Trophoblast cell (in vitro differentiated cells and primary cell): ENCODE data around the gene IFNA14.
"Not testable (repeated sequence)": the region's sequence is repeated elsewhere in the genome, so short reads cannot be mapped to it uniquely, and the experiment has no call there.

Experiments used
- DNase-seq, 2 donors: peaks; one replicate each; pipeline ENCODE4 v3.0.0-alpha.2; 2016
- H2AFZ ChIP-seq: 2 replicates; pipeline ENCODE4 v1.6.1; 2013; ENCODE audit warnings: low read length, moderate library complexity, mild to moderate bottlenecking; ENCODE audit not compliant: insufficient read depth, poor library complexity
- H2AK5ac ChIP-seq: 2 replicates; pipeline ENCODE4 v1.6.1; 2013; ENCODE audit warnings: mild to moderate bottlenecking, low read length
- H2BK120ac ChIP-seq: 2 replicates; pipeline ENCODE4 v1.6.1; 2013; ENCODE audit warnings: low read length, mild to moderate bottlenecking, moderate library complexity; ENCODE audit not compliant: insufficient read depth, poor library complexity
- H2BK12ac ChIP-seq: 2 replicates; pipeline ENCODE4 v1.6.1; 2013; ENCODE audit warnings: mild to moderate bottlenecking, low read length, moderate library complexity
- H2BK5ac ChIP-seq: 2 replicates; pipeline ENCODE4 v1.6.1; 2013; ENCODE audit warnings: low read length, low read depth, moderate library complexity, mild to moderate bottlenecking; ENCODE audit not compliant: poor library complexity
- H3K14ac ChIP-seq: 2 replicates; pipeline ENCODE4 v1.6.1; 2013; ENCODE audit warnings: mild to moderate bottlenecking, low read length
- H3K18ac ChIP-seq: 2 replicates; pipeline ENCODE4 v1.6.1; 2013; ENCODE audit warnings: mild to moderate bottlenecking, low read length
- H3K23ac ChIP-seq: 2 replicates; pipeline ENCODE4 v1.6.1; 2013; ENCODE audit warnings: low read length
- H3K27ac ChIP-seq: 2 replicates; pipeline ENCODE4 v1.5.1; 2013; ENCODE audit warnings: low read depth, mild to moderate bottlenecking, inconsistent platforms, low read length, moderate library complexity
- H3K27me3 ChIP-seq: 2 replicates; pipeline ENCODE4 v1.6.1; 2013; ENCODE audit warnings: inconsistent platforms, mild to moderate bottlenecking, low read length, moderate library complexity; ENCODE audit not compliant: insufficient read depth
- H3K36me3 ChIP-seq, 2 experiments: 1 replicate in 1 of 2; 2 replicates in 1 of 2; pipeline ENCODE4 v1.6.1; 2013; ENCODE audit warnings: low read length in 2 of 2, mild to moderate bottlenecking in 2 of 2, moderate library complexity in 1 of 2; ENCODE audit not compliant: insufficient read depth in 2 of 2, control insufficient read depth in 1 of 2
- H3K4ac ChIP-seq: 2 replicates; pipeline ENCODE4 v1.6.1; 2013; ENCODE audit warnings: low read depth, mild to moderate bottlenecking, low read length, moderate library complexity
- H3K4me1 ChIP-seq, 2 experiments: 1 replicate in 1 of 2; 2 replicates in 1 of 2; pipeline ENCODE4 v1.6.1; 2013; ENCODE audit warnings: low read length in 2 of 2, mild to moderate bottlenecking in 2 of 2, moderate library complexity in 1 of 2; ENCODE audit not compliant: insufficient read depth in 2 of 2, control insufficient read depth in 1 of 2
- H3K4me2 ChIP-seq: 2 replicates; pipeline ENCODE4 v1.6.1; 2013; ENCODE audit warnings: inconsistent platforms, mild to moderate bottlenecking, low read length, moderate library complexity
- H3K4me3 ChIP-seq: 2 replicates; pipeline ENCODE4 v1.5.1; 2013; ENCODE audit warnings: mild to moderate bottlenecking, low read depth, low read length, inconsistent platforms
- H3K79me1 ChIP-seq: one replicate; pipeline ENCODE4 v1.6.1; 2013; ENCODE audit warnings: low read length
- H3K79me2 ChIP-seq: 2 replicates; pipeline ENCODE4 v1.6.1; 2013; ENCODE audit warnings: low read length, mild to moderate bottlenecking; ENCODE audit not compliant: control insufficient read depth, insufficient read depth, poor library complexity
- H3K9ac ChIP-seq: 2 replicates; pipeline ENCODE4 v1.6.1; 2013; ENCODE audit warnings: mild to moderate bottlenecking, low read length
- H3K9me3 ChIP-seq: 2 replicates; pipeline ENCODE4 v1.6.1; 2013; ENCODE audit warnings: low read depth, mild to moderate bottlenecking, control low read depth, inconsistent platforms, low read length; ENCODE audit not compliant: insufficient read depth
- H4K12ac ChIP-seq: 2 replicates; pipeline ENCODE4 v1.6.1; 2013; ENCODE audit warnings: low read depth, mild to moderate bottlenecking, low read length, moderate library complexity
- H4K8ac ChIP-seq: 2 replicates; pipeline ENCODE4 v1.6.1; 2013; ENCODE audit warnings: low read depth, mild to moderate bottlenecking, low read length, moderate library complexity
- H4K91ac ChIP-seq: one replicate; pipeline ENCODE4 v1.6.1; 2013; ENCODE audit warnings: low read depth, mild to moderate bottlenecking, low read length, moderate library complexity
- WGBS: extraction: QIAGEN DNeasy Blood & Tissue Kit; methylation state at CpG from one replicate; pipeline ENCODE4 v1.1.7; 2013; ENCODE audit warnings: missing lambda C conversion rate; ENCODE audit not compliant: insufficient read length, insufficient coverage; ENCODE audit errors: extremely low coverage; 5-methylcytosine and 5-hydroxymethylcytosine counted together

The IFNA14 gene

GRCh38 chr9:21251190-21251589 lies 11.4 kb upstream of the IFNA14 start:
- Histone ChIP-seq H3K18ac (no peak overlapping the region), H2BK5ac (no peak overlapping the region), H3K23ac (no peak overlapping the region), H4K91ac (no peak overlapping the region), H2BK12ac (no peak overlapping the region), H3K4ac (no peak overlapping the region), H4K12ac (no peak overlapping the region), H2AK5ac (no peak overlapping the region), H4K8ac (no peak overlapping the region), H3K27ac (no peak overlapping the region), H3K14ac (no peak overlapping the region), H3K79me2 (no peaks in the 10 kb centered on the region), H3K27me3 (no peaks in the 10 kb centered on the region), H3K79me1 (no peaks in the 10 kb centered on the region), H3K4me1 (peaks cover 0 to 7% of the 10 kb centered on the region in 2 experiments), H3K9me3 (no peaks in the 10 kb centered on the region), H2BK120ac (no peak overlapping the region), H3K4me3 (no peak overlapping the region), H3K4me2 (no peak overlapping the region), H2AFZ (no peak overlapping the region), H3K9ac (no peak overlapping the region), H3K36me3 (no peaks in the 10 kb centered on the region)
- WGBS = no CpG with 5 or more reads among the region's 1 CpG
- no peak for DNase-seq

- H3K36me3 ChIP-seq = no peaks in the 10 kb centered on the region
- no peak overlapping the region for H4K12ac ChIP-seq
- no peak overlapping the region for H3K4ac ChIP-seq
- H3K79me2 ChIP-seq = no peaks in the 10 kb centered on the region
- H3K23ac ChIP-seq = no peak overlapping the region
- no peak overlapping the region for H3K14ac ChIP-seq
- H2AK5ac ChIP-seq = no peak overlapping the region
- DNase-seq = no peak
- no peak overlapping the region for H3K4me2 ChIP-seq
- H2BK5ac ChIP-seq = no peak overlapping the region
- no peak overlapping the region for H2BK12ac ChIP-seq
- H3K18ac ChIP-seq = no peak overlapping the region
- no peak overlapping the region for H4K91ac ChIP-seq
- no peaks in the 10 kb centered on the region for H3K27me3 ChIP-seq
- no peak overlapping the region for H3K9ac ChIP-seq
- H3K4me3 ChIP-seq = no peak overlapping the region
- no peak overlapping the region for H2BK120ac ChIP-seq
- H4K8ac ChIP-seq = no peak overlapping the region
- H2AFZ ChIP-seq = no peak overlapping the region
- no peak overlapping the region for H3K27ac ChIP-seq
- H3K79me1 ChIP-seq = no peaks in the 10 kb centered on the region
- no peaks in the 10 kb centered on the region for H3K4me1 ChIP-seq
- WGBS = no CpG with 5 or more reads among the region's 2 CpGs
- H3K9me3 ChIP-seq = no peaks in the 10 kb centered on the region
Observed at GRCh38 chr9:21244836-21245235, 5.0 kb upstream of the IFNA14 start.

DNA sequence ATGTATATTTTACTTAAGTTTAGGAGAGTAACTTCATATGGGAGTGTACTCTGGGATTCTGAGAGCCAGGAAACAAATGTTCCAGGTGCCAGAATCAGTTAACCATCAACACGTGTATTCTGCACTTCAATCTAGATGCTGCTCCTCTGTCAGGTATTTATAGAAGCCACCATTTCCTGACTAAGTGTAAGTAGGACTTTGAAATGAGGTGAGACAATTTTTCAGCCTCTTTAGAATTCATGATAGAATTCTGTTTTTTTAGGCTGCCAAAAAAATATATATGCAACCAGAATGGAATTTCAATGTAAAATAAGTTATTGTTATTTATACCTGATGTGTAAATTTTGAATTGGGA lies 3.5 kb downstream of the IFNA14 start:
- H3K4me3 ChIP-seq, H3K4me2 ChIP-seq, H2BK120ac ChIP-seq, H3K18ac ChIP-seq, H3K4me1 ChIP-seq, H3K27me3 ChIP-seq, DNase-seq, H4K8ac ChIP-seq, H2BK5ac ChIP-seq, H3K79me2 ChIP-seq, H3K14ac ChIP-seq, H4K91ac ChIP-seq, H3K23ac ChIP-seq, H2BK12ac ChIP-seq, H2AFZ ChIP-seq, H3K79me1 ChIP-seq, H3K27ac ChIP-seq, H3K36me3 ChIP-seq, H4K12ac ChIP-seq, H3K9ac ChIP-seq, H3K9me3 ChIP-seq, H3K4ac ChIP-seq, H2AK5ac ChIP-seq: not testable (repeated sequence)
- WGBS = no CpG with 5 or more reads among the region's 1 CpG

- not testable (repeated sequence) for H2BK5ac ChIP-seq, H3K4me1 ChIP-seq, H3K14ac ChIP-seq, H3K79me1 ChIP-seq, H3K4ac ChIP-seq, H3K4me3 ChIP-seq, H2BK12ac ChIP-seq, H4K91ac ChIP-seq, H3K18ac ChIP-seq, H3K9me3 ChIP-seq, H3K4me2 ChIP-seq, H3K23ac ChIP-seq, H2AFZ ChIP-seq, H3K27ac ChIP-seq, H4K8ac ChIP-seq, H3K36me3 ChIP-seq, H2AK5ac ChIP-seq, H2BK120ac ChIP-seq, H3K9ac ChIP-seq, H3K27me3 ChIP-seq, H3K79me2 ChIP-seq, H4K12ac ChIP-seq
- peak in 1 of 2 donors; percentile 58 for DNase-seq
- no CpG with 5 or more reads among the region's 8 CpGs for WGBS
Observed at GRCh38 chr9:21235468-21236359, 4.1 kb downstream of the IFNA14 start.
